Measurements from ENCODE around the gene ACTL6B.
"Not testable (repeated sequence)": the region's sequence is repeated elsewhere in the genome, so short reads cannot be mapped to it uniquely, and the experiment has no call there.

Gene ACTL6B

DNA sequence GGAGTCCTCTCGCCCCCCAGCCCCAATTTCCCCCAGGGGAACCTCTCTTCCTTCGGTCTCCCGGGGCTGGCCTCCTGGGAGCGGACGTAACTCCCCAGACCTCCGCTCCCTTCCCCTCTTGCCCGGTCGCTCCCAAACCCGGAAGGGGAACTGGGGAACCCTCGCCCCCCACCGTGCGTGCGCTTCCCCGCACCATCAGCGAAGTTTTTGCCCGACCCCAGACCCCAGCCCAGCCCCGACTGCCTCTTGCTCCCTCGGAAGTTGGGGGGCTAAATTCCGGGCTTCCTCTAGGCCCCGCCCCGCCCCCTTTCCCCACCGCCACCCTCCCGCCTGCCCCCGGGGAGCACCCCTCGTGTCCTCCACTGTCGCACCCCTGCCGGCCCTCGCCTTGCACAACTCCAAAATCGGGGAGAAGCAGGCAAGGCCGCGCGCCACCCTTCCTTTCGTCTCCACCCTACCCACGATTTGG is 17.7 kb upstream of the ACTL6B start:
- DNase-seq (ENCODE audit: low read depth) = no peak
- peak overlapping the region; percentile 92 for H3K4me3 ChIP-seq (ENCODE audit: low read length)
- TF ChIP-seq, protein P1, sequence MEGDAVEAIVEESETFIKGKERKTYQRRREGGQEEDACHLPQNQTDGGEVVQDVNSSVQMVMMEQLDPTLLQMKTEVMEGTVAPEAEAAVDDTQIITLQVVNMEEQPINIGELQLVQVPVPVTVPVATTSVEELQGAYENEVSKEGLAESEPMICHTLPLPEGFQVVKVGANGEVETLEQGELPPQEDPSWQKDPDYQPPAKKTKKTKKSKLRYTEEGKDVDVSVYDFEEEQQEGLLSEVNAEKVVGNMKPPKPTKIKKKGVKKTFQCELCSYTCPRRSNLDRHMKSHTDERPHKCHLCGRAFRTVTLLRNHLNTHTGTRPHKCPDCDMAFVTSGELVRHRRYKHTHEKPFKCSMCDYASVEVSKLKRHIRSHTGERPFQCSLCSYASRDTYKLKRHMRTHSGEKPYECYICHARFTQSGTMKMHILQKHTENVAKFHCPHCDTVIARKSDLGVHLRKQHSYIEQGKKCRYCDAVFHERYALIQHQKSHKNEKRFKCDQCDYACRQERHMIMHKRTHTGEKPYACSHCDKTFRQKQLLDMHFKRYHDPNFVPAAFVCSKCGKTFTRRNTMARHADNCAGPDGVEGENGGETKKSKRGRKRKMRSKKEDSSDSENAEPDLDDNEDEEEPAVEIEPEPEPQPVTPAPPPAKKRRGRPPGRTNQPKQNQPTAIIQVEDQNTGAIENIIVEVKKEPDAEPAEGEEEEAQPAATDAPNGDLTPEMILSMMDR (conservative IDR thresholded peaks at IDR 0.05; ENCODE audit: low read depth, low read length) = no peak

GRCh38 chr7:100673302-100673941 is 17.2 kb upstream of the ACTL6B start, which contains the start of gene GNB2:
GNB2 (plus strand) TSS chr7:100673740; CDS start chr7:100676266, 2,526 bp downstream.
- H3K4me3 ChIP-seq (ENCODE audit: low read length) = peak within 1 kb of the TSS; percentile 92
- DNase-seq (ENCODE audit: low read depth) = peak; percentile 97
- TF ChIP-seq, protein P1 (conservative IDR thresholded peaks at IDR 0.05; ENCODE audit: low read depth, low read length) = no peak

- DNase-seq (ENCODE audit: low read depth) = no peak
- TF ChIP-seq, protein P1 (conservative IDR thresholded peaks at IDR 0.05; ENCODE audit: low read depth, low read length) = no peak
- H3K4me3 ChIP-seq (ENCODE audit: low read length) = no peak overlapping the region
These were observed 15.4 kb upstream of the ACTL6B start for GRCh38 chr7:100671353-100672327.

DNA sequence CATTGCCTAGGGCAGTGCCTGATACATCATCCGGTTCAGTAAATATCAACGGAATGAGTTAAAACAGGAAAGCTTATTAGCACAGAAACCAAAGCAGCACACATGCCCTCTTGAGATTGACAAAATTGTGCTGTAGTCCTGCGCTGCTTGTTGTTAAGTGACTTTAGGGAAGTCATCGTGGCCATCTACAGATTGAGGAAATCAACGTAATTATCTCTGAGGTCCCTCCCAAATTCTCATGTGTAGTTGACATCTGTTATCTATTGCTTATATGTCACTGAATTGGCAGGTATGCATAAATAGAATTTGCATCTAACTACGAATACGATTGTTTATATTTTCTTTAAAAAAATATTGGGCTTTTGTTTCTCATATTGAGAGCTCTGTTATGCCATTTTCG is 13.8 kb upstream of the ACTL6B start:
- H3K4me3 ChIP-seq (ENCODE audit: low read length) = no peak overlapping the region
- DNase-seq (ENCODE audit: low read depth) = no peak
- TF ChIP-seq, protein P1 (conservative IDR thresholded peaks at IDR 0.05; ENCODE audit: low read depth, low read length) = no peak

GRCh38 chr7:100669106-100669505 is 12.9 kb upstream of the ACTL6B start:
- DNase-seq (ENCODE audit: low read depth); H3K4me3 ChIP-seq (ENCODE audit: low read length): not testable (repeated sequence)

DNA sequence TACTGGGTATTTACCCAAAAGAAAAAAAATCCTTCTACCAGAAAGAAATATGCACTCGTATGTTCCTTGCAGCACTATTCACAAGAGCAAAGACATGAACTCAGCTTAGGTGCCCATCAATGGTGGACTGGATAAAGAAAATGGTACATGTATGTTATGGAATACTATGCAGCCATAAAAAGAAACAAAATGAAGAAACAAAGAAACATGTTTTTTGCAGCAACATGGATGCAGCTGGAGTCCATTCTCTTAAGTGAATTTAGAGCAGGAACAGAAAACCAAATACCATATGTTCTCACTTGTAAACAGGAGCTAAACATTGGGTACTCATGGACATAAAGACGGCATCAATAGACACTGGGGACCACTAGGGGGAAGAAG is 11.8 kb upstream of the ACTL6B start:
- TF ChIP-seq, protein P1 (conservative IDR thresholded peaks at IDR 0.05; ENCODE audit: low read depth, low read length) = no peak
- DNase-seq (ENCODE audit: low read depth) = no peak
- no peak overlapping the region for H3K4me3 ChIP-seq (ENCODE audit: low read length)

- no peak for DNase-seq (ENCODE audit: low read depth)
- no peak overlapping the region for H3K4me3 ChIP-seq (ENCODE audit: low read length)
- TF ChIP-seq, protein P1 (conservative IDR thresholded peaks at IDR 0.05; ENCODE audit: low read depth, low read length) = no peak
These were observed 11.3 kb upstream of the ACTL6B start for GRCh38 chr7:100667331-100668068.
